ENCODE measurements around the gene PCDHGB1. TPM values are rescaled to one million over a fixed set of nuclear protein-coding genes. Genes with fewer than 3 reads are reported as not detected.
"Not testable (repeated sequence)": the region's sequence is repeated elsewhere in the genome, so short reads cannot be mapped to it uniquely, and the experiment has no call there.

The PCDHGB1 gene
- total RNA-seq, 1 experiment from 2014 or later: 5.6 TPM

GRCh38 chr5:141397756-141398551, 48.1 kb downstream of the PCDHGB1 start, which contains the start of gene PCDHGB5:
PCDHGB5 (plus strand) TSS chr5:141397947; CDS start chr5:141398128, 181 bp downstream.
- POLR2A ChIA-PET, H3K4me1 Mint-ChIP-seq, H3K27ac Mint-ChIP-seq: not testable (repeated sequence)
- H3K36me3 Mint-ChIP-seq: peaks cover 66% of the 10 kb centered on the region
- H3K27me3 Mint-ChIP-seq (ENCODE audit: low read depth): peaks cover 14% of the 10 kb centered on the region
- DNase-seq (ENCODE audit: low spot score): peak; percentile 69
- CTCF ChIA-PET: interaction anchor here (0.7 to 4.3 kb wide), 27 partner anchors 8 to 263 kb away, joined by 3 to 38 read pairs (median 7); partner anchors contain the start of genes PCDHB14, PCDHB15, PCDHB5 and PCDHGA1
- peaks cover 57% of the 10 kb centered on the region for H3K9me3 Mint-ChIP-seq
- H3K4me3 Mint-ChIP-seq: peak within 1 kb of the TSS; percentile 63
- peak; percentile 42; the same call in 1 of the 2 replicates for TF ChIP-seq CTCF (IDR thresholded peaks at IDR 0.05)
- ATAC-seq: peak; percentile 93

DNA sequence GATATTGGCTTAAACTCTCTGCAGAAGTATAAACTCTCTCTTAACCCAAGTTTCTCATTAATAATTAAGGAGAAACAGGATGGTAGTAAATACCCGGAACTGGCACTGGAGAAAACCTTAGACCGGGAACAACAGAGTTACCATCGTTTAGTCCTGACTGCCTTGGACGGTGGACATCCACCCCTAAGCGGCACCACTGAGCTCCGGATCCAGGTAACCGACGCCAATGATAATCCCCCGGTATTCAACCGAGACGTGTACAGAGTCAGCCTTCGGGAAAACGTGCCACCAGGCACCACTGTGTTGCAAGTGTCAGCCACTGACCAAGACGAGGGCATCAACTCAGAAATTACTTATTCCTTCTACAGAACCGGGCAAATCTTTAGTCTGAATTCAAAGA, 48.7 kb downstream of the PCDHGB1 start:
- Mint-ChIP-seq H3K4me3 (no peak overlapping the region), H3K9me3 (peaks cover 59% of the 10 kb centered on the region), H3K27me3 (ENCODE audit: low read depth) (peaks cover 14% of the 10 kb centered on the region), H3K27ac (no peak overlapping the region), H3K36me3 (peaks cover 66% of the 10 kb centered on the region), H3K4me1 (no peaks in the 10 kb centered on the region)
- TF ChIP-seq ZNF232 (CRISPR knock-in tag; IDR thresholded peaks at IDR 0.05) (no peak), E2F5 (CRISPR knock-in tag; IDR thresholded peaks at IDR 0.05) (no peak), IRF1 (CRISPR knock-in tag; IDR thresholded peaks at IDR 0.05) (no peak)
- TF ChIP-seq, protein P1, sequence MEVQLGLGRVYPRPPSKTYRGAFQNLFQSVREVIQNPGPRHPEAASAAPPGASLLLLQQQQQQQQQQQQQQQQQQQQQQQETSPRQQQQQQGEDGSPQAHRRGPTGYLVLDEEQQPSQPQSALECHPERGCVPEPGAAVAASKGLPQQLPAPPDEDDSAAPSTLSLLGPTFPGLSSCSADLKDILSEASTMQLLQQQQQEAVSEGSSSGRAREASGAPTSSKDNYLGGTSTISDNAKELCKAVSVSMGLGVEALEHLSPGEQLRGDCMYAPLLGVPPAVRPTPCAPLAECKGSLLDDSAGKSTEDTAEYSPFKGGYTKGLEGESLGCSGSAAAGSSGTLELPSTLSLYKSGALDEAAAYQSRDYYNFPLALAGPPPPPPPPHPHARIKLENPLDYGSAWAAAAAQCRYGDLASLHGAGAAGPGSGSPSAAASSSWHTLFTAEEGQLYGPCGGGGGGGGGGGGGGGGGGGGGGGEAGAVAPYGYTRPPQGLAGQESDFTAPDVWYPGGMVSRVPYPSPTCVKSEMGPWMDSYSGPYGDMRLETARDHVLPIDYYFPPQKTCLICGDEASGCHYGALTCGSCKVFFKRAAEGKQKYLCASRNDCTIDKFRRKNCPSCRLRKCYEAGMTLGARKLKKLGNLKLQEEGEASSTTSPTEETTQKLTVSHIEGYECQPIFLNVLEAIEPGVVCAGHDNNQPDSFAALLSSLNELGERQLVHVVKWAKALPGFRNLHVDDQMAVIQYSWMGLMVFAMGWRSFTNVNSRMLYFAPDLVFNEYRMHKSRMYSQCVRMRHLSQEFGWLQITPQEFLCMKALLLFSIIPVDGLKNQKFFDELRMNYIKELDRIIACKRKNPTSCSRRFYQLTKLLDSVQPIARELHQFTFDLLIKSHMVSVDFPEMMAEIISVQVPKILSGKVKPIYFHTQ (CRISPR knock-in tag; IDR thresholded peaks at IDR 0.05): no peak
- ATAC-seq (no peak), DNase-seq (ENCODE audit: low spot score) (no peak)
- ChIA-PET CTCF (interaction anchor here (0.6 to 4.3 kb wide), 20 partner anchors 7 to 175 kb away, joined by 3 to 38 read pairs (median 8); partner anchors contain the start of genes PCDHB14, PCDHB15, PCDHGA1 and PCDHGA10), POLR2A (no interaction called here)

GRCh38 chr5:141399555-141400258, 49.8 kb downstream of the PCDHGB1 start:
- DNase-seq (ENCODE audit: low spot score) (no peak), ATAC-seq (no peak)
- Mint-ChIP-seq H3K27me3 (ENCODE audit: low read depth) (peaks cover 14% of the 10 kb centered on the region), H3K4me3 (no peak overlapping the region), H3K4me1 (no peaks in the 10 kb centered on the region), H3K36me3 (peaks cover 64% of the 10 kb centered on the region), H3K27ac (no peak overlapping the region), H3K9me3 (peaks cover 55% of the 10 kb centered on the region)
- CTCF ChIA-PET: interaction anchor here (0.6 to 2.0 kb wide), 4 partner anchors 12 to 30 kb away, joined by 3 to 5 read pairs (median 4); partner anchors contain the start of genes PCDHGA10, PCDHGB3, PCDHGB4 and PCDHGB7
- POLR2A ChIA-PET: no interaction called here
- no peak for TF ChIP-seq SP1 (CRISPR knock-in tag; conservative IDR thresholded peaks at IDR 0.05)
- TF ChIP-seq JUN (CRISPR knock-in tag; IDR thresholded peaks at IDR 0.05): no peak
- no peak for TF ChIP-seq ZNF512 (CRISPR knock-in tag; IDR thresholded peaks at IDR 0.05; ENCODE audit: borderline replicate concordance)
- TF ChIP-seq, protein P1 (CRISPR knock-in tag; IDR thresholded peaks at IDR 0.05): no peak
- TF ChIP-seq NFATC4 (CRISPR knock-in tag; IDR thresholded peaks at IDR 0.05): no peak
- no peak for TF ChIP-seq NFE2L1 (CRISPR knock-in tag; IDR thresholded peaks at IDR 0.05)
- TF ChIP-seq FOXJ3 (CRISPR knock-in tag; IDR thresholded peaks at IDR 0.05; ENCODE audit: borderline replicate concordance): no peak
- TF ChIP-seq HMGXB4 (CRISPR knock-in tag; IDR thresholded peaks at IDR 0.05): no peak
- TF ChIP-seq OVOL2 (CRISPR knock-in tag; IDR thresholded peaks at IDR 0.05; ENCODE audit: borderline replicate concordance): no peak
- TF ChIP-seq, protein P2, sequence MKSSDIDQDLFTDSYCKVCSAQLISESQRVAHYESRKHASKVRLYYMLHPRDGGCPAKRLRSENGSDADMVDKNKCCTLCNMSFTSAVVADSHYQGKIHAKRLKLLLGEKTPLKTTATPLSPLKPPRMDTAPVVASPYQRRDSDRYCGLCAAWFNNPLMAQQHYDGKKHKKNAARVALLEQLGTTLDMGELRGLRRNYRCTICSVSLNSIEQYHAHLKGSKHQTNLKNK (CRISPR knock-in tag; IDR thresholded peaks at IDR 0.05): no peak
- TF ChIP-seq HMGA2 (CRISPR knock-in tag; IDR thresholded peaks at IDR 0.05): no peak

Measured in WTC11 (cell line).